ENCODE results near the gene NBR1.
A peak's percentile ranks its signal among the peaks of the same experiment; 100 is the strongest.
"Not testable (repeated sequence)": the region's sequence is repeated elsewhere in the genome, so short reads cannot be mapped to it uniquely, and the experiment has no call there.

NBR1 gene

DNA sequence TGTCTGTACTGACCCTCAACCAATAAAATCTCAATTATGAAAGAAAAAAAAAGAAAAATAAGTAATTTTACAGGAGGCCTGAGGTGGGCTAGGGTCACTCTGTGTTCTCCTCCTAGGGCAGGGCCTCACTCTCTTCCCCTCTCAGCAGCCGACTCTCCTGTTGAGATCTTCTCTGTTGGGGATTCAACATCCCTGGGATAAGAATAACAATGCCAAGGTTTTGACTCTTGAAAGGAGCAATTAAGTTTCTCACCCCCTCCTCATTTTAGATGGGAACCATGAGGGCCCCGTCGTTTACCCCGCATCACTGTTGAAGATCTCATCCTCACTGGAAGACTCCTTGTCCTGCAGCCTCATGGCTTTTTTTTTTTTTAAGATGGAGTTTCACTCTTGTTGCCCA is 24.4 kb upstream of the NBR1 start:
- intact Hi-C loops (cut with DNase I) = no loop called here

DNA sequence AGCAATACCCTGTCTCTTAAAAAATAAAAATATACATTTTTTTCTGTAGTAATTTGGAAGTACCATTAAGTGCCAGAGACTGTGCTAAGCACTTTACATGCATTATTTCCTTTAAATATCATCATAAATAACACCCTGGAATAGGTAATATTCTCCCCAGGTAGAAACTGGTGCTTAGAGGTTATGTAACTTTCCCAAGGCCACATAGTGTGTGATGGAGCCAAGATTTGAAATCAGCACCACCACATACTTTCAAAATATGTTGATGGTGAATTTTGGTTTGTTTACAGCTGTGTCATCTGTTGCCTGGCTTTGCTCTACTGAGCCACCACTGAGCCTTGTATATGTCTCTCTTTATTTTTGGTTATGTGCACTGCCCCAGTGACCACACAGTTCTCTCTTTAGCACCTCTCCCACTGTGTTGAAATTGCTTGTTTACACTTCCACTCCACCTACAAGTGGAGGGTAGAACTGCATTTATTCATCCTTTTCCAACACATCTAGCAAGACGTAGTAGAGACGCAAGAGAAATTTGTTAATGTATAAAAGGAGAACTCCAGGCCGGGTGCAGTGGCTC is 19.0 kb upstream of the NBR1 start:
- intact Hi-C loops (cut with DNase I) = no loop called here
- no peak for DNase-seq

More for the DNA sequence above, 24.4 kb upstream of the NBR1 start:
- no peak for DNase-seq

DNA sequence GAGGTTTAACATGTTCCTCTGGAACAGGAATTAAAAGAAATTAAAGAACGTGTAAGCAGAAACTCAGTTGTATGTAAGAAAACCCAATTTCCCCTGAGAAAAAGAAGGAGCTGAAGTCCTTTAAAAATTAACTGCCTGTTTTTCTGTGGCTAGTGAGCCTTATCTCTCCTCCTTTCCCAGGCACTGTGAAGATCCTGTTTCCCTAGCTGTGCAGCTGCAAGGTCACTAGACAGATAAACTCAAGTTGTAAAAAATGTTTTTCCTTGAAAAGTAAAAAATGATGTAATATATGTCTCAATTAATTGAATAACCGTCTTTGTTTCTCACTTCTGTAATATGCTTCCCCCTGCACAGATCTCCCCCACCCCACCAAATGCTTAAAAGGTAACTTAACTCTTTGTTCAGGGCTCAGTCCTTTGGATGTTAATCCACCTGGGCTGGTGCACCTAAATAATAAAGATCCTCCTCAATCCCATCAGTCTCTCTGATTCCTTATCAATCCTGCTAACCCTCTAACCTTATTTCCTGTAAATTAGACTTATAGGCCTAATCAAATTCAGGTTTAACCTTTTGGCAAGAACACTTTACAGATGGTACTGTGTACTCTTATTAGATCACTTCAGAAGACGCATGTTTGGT is 17.7 kb upstream of the NBR1 start:
- intact Hi-C loops (cut with DNase I); DNase-seq: not testable (repeated sequence)

DNA sequence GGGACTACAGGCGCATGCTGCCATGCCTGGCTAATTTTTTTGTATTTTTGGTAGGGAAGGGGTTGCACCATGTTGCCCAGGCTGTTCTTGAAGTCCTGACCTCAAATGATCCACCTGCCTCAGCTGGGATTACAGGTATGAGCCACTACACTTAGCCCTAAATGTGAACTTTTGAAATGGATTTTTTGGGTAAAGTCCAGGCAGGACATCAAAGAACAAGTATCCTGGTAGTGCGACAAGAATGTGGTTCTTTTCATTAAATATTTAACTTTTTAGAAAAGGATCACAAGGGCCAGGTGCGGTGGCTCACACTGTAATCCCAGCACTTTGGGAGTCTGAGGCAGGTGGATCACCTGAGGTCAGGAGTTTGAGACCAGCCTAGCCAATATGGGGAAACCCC is 15.3 kb upstream of the NBR1 start:
- intact Hi-C loops (cut with DNase I) = no loop called here
- DNase-seq = peak in 1 of 42 donors; percentile 5

DNA sequence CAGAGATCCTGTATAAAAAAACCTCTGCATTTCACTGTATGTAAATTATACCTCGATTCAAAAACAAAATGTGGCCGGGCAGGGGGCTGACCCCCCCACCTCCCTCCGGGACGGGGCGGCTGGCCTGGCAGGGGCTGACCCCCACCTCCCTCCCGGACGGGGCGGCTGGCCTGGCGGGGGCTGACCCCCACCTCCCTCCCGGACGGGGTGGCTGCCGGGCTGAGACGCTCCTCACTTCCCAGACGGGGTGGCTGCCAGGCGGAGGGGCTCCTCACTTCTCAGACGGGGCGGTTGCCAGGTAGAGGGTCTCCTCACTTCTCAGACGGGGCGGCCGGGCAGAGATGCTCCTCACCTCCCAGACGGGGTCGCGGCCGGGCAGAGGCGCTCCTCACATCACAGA is 11.8 kb upstream of the NBR1 start:
- DNase-seq; intact Hi-C loops (cut with DNase I): not testable (repeated sequence)

DNA sequence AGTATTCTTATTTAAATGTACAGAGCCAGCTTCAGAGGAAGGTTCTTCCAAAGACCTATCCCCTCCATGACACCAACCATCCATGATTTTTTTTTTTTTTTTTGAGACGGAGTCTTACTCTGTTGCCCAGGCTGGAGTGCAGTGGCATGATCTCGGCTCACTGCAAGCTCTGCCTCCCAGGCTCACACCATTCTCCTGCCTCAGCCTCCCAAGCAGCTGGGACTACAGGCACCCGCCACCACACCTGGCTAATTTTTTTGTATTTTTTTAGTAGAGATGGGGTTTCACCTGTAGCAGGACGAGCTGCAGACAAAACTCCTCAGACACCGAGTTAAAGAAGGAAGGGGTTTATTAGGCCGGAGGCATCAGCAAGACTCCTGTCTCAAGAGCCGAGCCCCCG is 11.1 kb upstream of the NBR1 start:
- DNase-seq; intact Hi-C loops (cut with DNase I): not testable (repeated sequence)

DNA sequence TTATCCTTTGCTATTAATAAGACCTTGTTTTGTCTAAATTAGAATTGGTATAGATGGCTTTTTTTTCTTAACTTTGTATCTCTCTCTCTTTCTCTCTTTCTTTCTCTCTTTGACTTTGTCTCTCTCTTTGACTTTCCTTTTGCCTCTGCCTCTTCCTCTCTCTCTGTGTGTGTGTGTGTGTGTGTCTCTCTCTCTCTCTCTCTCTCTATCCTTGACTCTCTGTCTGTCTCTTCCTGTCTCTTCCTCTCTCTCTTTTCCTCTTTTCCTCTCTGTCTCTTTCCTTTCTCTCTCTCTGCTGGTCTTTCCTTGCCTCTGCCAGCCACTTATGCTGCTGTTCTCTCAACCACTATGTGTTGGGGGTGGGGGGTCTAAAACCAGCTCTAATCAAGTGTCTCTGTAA is 5.0 kb upstream of the NBR1 start:
- DNase-seq; intact Hi-C loops (cut with DNase I): not testable (repeated sequence)

DNA sequence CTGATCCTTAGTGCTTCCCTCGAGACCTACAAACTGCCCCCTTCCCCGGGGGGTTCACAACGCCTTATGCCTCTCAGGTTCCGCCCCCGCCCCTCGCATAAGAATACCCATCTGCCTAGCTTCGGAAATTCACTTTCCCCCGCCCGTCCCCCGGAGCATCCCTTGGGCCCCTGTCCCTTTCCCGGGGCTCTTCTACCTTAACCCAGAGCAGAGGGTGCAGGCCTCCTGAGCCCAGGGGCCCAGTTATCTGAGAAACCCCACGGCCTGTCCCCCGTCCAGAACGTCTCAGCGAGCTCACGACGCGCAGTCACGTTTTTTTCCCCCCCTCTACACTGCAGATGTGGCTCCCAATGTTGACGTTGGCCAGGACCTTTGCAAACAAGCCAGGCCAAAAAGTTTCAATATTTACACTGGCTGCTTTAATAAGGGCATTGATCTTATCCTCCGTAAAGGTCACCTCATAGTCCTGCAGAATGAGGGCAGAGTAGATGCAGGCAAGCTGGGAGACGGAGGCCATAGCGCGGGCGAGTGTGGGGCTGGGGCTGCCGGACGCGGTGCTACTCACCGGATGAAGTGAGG is 1.4 kb upstream of the NBR1 start:
- peak in 28 of 42 donors; percentile 11 to 57 (median 23) for DNase-seq
- intact Hi-C loops (cut with DNase I) = loop anchor here (5.0 kb wide), 2 partner anchors 42 to 147 kb away; partner anchors contain the start of genes BRCA1 and VAT1

DNA sequence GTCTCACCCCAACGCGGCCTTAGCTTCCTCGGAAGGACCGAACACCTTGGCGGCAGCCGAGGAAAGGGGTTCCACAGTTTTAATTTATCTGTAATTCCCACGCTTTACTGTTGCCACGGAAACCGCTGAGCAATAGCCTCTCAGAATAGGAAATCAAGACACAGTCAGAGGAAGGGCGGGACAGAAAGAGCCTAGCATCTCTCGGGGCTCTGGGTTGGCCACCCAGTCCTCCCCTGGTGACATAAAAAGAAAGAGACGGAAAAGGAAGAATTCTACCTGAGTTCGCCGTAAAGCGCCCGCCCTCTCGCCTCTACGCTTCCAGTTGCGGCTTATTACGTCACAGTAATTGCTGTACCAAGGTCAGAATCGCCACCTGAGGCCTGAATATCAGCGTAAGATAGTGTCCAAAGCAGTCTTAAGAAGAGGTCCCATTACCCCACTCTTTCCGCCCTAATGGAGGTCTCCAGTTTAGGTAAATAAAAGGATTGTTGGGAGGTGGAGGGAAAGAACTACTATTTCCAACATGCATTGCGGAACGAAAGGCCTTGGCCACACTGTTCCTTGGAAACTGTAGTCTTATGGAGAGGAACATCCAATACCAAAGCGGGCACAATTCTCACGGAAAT is 761 bp upstream of the NBR1 start:
- DNase-seq = peak; percentile 73 to 97 (median 90)
- intact Hi-C loops (cut with DNase I) = loop anchor here (5.0 kb wide), 2 partner anchors 43 to 148 kb away; partner anchors contain the start of genes BRCA1 and VAT1

DNA sequence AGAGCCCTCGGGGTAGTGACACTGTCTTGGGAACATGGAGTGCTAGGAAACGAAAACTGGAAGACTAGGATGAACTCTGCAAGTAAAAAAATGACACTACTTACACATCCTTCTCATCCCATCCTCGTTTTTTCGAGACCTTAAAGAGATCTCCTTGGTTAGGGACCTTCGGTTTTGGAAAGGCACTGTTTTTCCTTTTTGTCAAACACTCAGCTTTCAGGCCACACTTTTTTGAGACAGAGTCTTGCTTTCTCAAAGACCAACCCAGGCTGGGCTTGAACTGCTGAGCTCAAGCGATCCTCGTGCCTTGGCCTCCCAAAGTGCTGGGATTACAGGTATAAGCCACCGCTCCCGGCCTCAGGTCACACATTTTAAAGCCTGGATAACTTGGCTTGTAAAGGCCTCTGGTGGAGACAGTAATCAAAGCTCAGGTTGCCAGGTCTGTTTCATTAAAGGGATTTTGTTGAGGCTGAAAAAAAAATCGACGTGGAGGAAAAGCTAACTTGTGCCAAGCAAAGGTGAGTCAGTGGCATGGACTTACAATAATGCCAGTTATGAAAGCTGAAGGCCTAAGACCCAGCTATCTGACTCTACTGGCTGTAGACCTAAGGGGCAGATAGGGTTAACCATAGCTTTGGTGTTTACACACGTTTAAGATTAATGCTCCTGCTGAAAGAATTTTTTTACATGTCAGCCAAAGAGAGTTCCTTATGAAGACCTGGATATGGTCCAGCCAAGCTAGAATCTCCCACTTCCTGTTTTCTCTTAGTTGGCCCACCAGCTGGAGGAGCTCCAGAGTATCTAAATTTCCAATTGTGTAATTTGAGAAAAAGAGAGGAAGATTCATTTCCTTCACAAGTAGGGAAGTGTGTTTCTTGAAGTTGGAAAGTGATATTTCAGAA is 823 bp downstream of the NBR1 start:
- peak in 19 of 42 donors; percentile 4 to 57 (median 21) for DNase-seq
- intact Hi-C loops (cut with DNase I) = loop anchor here (5.0 kb wide), 2 partner anchors 45 to 150 kb away; partner anchors contain the start of genes BRCA1 and VAT1

DNA sequence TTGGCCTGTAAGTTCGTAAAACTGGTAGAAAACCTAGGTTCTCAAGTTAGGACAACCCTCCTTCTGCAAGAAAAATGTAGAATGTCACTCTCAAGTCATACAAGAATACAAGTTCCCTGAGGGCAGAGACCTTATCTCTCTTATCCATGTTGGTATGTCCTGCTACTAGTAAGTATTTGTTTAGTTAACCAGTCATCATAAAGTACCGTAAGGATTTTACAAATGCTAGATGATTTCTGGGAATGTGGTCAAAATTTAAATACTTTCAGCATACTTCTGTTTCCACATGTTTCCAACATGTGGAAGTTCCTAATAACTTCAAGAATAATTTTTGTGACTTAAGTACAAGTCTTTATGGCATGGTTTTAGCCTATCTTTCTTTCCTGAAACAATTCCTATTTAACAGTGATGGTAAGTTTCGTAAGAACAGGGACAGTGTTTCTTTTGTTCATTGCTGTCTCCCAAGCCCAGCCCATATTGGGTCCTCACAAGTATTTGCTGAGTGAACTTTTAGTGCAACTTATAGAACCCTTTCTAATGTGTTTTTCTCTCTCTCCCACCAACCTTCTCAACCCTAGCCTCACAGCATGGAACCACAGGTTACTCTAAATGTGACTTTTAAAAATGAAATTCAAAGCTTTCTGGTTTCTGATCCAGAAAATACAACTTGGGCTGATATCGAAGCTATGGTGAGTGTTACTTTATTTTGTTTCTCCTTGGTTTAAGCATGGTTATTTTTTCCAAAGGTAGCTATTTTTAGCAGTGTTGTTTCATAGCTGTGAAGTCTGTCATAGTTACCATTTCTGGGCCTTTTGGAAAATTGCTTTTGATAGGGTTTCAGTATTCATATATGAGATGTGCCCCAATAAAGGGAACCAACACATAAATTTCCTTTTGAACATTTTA is 4.5 kb downstream of the NBR1 start:
- intact Hi-C loops (cut with DNase I) = no loop called here
- no peak for DNase-seq

DNA sequence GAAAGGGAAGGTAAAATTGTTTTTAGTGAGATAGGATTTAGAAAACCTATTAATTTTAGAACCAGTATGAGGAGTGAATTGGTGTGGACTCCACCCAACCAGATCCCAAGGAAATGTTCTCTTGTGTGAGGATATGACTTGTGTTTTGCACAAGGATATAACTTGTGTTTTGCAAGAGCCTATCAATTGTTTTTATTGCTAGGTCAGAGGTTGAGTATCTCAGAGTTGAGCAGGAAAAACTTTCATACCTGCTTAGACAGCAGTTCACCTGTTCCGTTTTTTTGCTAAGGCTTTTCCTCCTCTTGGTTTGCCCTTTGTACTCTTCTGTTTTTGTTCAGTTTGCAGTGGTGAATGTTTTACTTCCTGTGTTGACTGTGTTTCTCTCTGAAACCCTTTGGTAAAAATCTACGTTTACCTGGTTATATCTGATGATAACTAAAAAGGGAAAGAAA is 5.1 kb downstream of the NBR1 start:
- intact Hi-C loops (cut with DNase I) = no loop called here
- DNase-seq = no peak

DNA sequence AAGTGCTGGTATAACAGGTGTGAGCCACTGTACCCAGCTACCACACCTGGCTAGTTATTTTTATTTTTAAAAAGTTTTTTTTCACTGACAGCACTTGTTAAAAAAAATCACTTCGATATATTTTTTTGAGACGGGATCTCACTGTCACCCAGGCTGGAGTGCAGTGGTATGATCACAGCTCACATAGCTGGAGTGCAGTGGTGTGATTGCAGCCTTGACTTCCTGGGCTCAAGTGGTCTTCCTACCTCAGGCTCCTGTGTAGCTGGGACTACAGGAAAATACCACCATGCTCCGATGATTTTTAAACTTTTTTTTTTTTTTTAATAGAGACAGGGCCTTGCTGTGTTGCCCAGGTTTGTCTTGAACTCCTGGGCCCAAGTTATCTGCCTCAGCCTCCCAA is 12.9 kb downstream of the NBR1 start:
- DNase-seq = no peak
- intact Hi-C loops (cut with DNase I) = no loop called here

DNA sequence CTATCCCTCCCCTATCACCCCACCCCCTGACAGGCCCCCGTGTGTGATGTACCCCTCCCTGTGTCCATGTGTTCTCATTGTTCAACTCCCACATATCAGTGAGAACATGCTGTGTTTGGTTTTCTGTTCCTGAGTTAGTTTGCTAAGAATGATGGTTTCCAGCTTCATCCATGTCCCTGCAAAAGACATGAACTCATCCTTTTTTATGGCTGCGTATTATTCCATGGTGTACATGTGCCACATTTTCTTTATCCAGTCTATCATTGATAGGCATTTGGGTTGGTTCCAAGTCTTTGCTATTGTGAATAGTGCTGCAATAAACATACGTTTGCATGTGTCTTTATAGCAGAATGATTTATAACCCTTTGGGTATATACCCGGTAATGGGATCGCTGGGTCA is 15.6 kb downstream of the NBR1 start:
- intact Hi-C loops (cut with DNase I); DNase-seq: not testable (repeated sequence)

DNA sequence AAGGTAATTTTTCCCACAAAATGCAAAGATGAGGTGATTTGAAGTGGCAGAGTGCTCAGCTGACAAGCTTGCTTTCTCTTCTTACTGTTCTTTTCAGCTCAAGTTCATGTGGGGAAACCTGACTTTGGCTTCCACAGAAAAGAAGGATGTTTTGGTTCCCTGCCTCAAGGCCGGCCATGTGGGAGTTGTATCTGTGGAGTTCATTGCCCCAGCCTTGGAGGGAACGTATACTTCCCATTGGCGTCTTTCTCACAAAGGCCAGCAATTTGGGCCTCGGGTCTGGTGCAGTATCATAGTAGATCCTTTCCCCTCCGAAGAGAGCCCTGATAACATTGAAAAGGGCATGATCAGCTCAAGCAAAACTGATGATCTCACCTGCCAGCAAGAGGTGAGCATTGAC is 22.2 kb downstream of the NBR1 start:
- DNase-seq = no peak
- intact Hi-C loops (cut with DNase I) = no loop called here

DNA sequence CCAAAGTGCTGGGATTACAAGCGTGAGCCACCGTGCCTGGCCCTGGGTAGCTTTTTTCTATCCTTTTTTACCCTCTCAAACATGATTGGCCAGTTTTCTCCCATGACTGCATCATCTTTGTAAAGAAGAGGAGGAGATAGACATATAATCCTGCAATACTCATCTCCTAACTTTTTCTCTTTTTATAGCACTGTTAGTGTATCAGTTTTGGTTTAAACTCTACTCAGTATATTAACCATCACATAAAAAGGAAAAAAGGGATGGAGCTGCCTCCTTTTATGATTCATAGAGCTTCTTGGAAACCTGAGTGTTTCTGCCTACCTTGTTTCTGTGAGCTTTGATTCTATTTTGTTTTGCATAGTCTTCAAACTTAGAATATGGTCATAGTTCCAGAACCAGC is 28.6 kb downstream of the NBR1 start:
- intact Hi-C loops (cut with DNase I) = no loop called here
- no peak for DNase-seq

DNA sequence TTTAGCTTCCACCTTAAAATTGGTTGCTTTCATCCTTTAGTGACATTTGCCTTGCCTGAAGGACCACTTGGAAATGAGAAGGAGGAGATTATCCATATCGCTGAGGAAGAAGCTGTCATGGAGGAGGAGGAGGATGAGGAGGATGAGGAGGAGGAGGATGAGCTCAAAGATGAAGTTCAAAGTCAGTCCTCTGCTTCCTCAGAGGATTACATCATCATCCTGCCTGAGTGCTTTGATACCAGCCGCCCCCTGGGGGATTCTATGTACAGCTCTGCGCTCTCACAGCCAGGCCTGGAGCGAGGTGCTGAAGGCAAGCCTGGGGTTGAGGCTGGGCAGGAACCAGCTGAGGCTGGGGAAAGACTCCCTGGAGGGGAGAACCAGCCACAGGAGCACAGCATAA is 29.1 kb downstream of the NBR1 start:
- DNase-seq = peak in 27 of 42 donors; percentile 4 to 71 (median 29)
- intact Hi-C loops (cut with DNase I) = no loop called here

DNA sequence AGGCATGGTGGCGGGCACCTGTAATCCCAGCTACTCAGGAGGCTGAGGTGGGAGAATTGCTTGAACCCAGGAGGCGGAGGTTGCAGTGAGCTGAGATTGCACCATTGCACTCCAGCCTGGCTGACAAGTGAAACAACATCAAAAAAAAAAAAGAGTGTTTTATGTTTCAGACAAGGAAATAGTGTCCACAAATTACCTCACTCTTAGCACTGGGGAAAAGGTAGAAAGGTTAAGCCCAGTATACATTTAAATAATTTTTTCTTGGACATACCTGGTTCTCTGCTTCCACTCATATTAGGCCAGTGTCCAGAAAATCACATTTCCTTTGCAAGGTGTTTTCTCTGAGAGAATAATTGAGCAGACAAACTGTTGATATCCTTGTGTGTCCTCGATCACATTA is 32.0 kb downstream of the NBR1 start:
- intact Hi-C loops (cut with DNase I); DNase-seq: not testable (repeated sequence)
